ENCODE data around the gene AQP7. TPM values are rescaled to one million over a fixed set of nuclear protein-coding genes. Genes with fewer than 3 reads are reported as not detected.

Gene AQP7
- total and polyA plus RNA-seq, 2 donors (not counting 1 experiment from before 2014, with no cell fraction given), result 0.09 to 0.83 TPM

- DNase-seq (ENCODE audit: low read depth in 2 of 2), result no peak
- Histone ChIP-seq H3K9ac (ENCODE audit: insufficient read depth, low read length) (no peak overlapping the region), H3K9me3 (ENCODE audit: control insufficient read depth, insufficient read depth, low read depth, low read length) (no peaks in the 10 kb centered on the region), H3K4me2 (ENCODE audit: extremely low read depth, insufficient read depth, low read length) (no peak overlapping the region), H3K79me2 (ENCODE audit: control insufficient read depth, insufficient read depth, low read length) (no peaks in the 10 kb centered on the region), H3K27me3 (ENCODE audit: control insufficient read depth, insufficient read depth, low read length) (no peaks in the 10 kb centered on the region), H3K4me3 (replicated peaks in 1 of 4; ENCODE audit: control extremely low read depth in 1 of 4, insufficient read depth in 1 of 4, low read depth in 3 of 4, low read length in 4 of 4) (no peak overlapping the region), H3K27ac (ENCODE audit: insufficient read depth, low read length) (no peak overlapping the region), H3K4me1 (ENCODE audit: control insufficient read depth, extremely low read depth, insufficient read depth, low read length) (no peaks in the 10 kb centered on the region), H4K20me1 (ENCODE audit: control insufficient read depth, extremely low read depth, insufficient read depth, low read length) (no peaks in the 10 kb centered on the region), H2AFZ (ENCODE audit: low read length) (no peak overlapping the region), H3K36me3 (ENCODE audit: control insufficient read depth, insufficient read depth, low read length) (no peaks in the 10 kb centered on the region)
- TF ChIP-seq EZH2 (IDR thresholded peaks at IDR 0.05; ENCODE audit: low read length, missing control alignments), result no peak
- no peak for TF ChIP-seq CTCF (conservative IDR thresholded peaks at IDR 0.05 in 1 of 2, IDR thresholded peaks at IDR 0.05 in 1 of 2; ENCODE audit: low read depth in 1 of 2, low read length in 2 of 2)
Observed at GRCh38 chr9:33380390-33381094, 21.8 kb downstream of the AQP7 start.

GRCh38 chr9:33379666-33380389 lies 22.5 kb downstream of the AQP7 start:
- TF ChIP-seq EZH2 (IDR thresholded peaks at IDR 0.05; ENCODE audit: low read length, missing control alignments), result no peak
- TF ChIP-seq CTCF (conservative IDR thresholded peaks at IDR 0.05 in 1 of 2, IDR thresholded peaks at IDR 0.05 in 1 of 2; ENCODE audit: low read depth in 1 of 2, low read length in 2 of 2), result no peak

GRCh38 chr9:33378121-33378795 lies 24.1 kb downstream of the AQP7 start:
- no peak overlapping the region for H3K4me3 ChIP-seq (replicated peaks in 1 of 4; ENCODE audit: control extremely low read depth in 1 of 4, insufficient read depth in 1 of 4, low read depth in 3 of 4, low read length in 4 of 4)
- DNase-seq (ENCODE audit: low read depth in 2 of 2), result no peak
- H3K4me1 ChIP-seq (ENCODE audit: control insufficient read depth, extremely low read depth, insufficient read depth, low read length), result no peaks in the 10 kb centered on the region
- H3K9ac ChIP-seq (ENCODE audit: insufficient read depth, low read length), result no peak overlapping the region
- no peak overlapping the region for H2AFZ ChIP-seq (ENCODE audit: low read length)
- H3K36me3 ChIP-seq (ENCODE audit: control insufficient read depth, insufficient read depth, low read length), result no peaks in the 10 kb centered on the region
- H3K27me3 ChIP-seq (ENCODE audit: control insufficient read depth, insufficient read depth, low read length), result no peaks in the 10 kb centered on the region
- no peak overlapping the region for H3K27ac ChIP-seq (ENCODE audit: insufficient read depth, low read length)
- H3K9me3 ChIP-seq (ENCODE audit: control insufficient read depth, insufficient read depth, low read depth, low read length), result no peaks in the 10 kb centered on the region
- H4K20me1 ChIP-seq (ENCODE audit: control insufficient read depth, extremely low read depth, insufficient read depth, low read length), result no peaks in the 10 kb centered on the region
- TF ChIP-seq EZH2 (IDR thresholded peaks at IDR 0.05; ENCODE audit: low read length, missing control alignments) (no peak), CTCF (conservative IDR thresholded peaks at IDR 0.05 in 1 of 2, IDR thresholded peaks at IDR 0.05 in 1 of 2; ENCODE audit: low read depth in 1 of 2, low read length in 2 of 2) (no peak)
- no peaks in the 10 kb centered on the region for H3K79me2 ChIP-seq (ENCODE audit: control insufficient read depth, insufficient read depth, low read length)
- H3K4me2 ChIP-seq (ENCODE audit: extremely low read depth, insufficient read depth, low read length), result no peak overlapping the region

More at GRCh38 chr9:33379666-33380389, 22.5 kb downstream of the AQP7 start:
- no peaks in the 10 kb centered on the region for H3K4me1 ChIP-seq (ENCODE audit: control insufficient read depth, extremely low read depth, insufficient read depth, low read length)
- no peak overlapping the region for H3K27ac ChIP-seq (ENCODE audit: insufficient read depth, low read length)
- no peak for DNase-seq (ENCODE audit: low read depth in 2 of 2)
- no peaks in the 10 kb centered on the region for H3K36me3 ChIP-seq (ENCODE audit: control insufficient read depth, insufficient read depth, low read length)
- H3K4me3 ChIP-seq (replicated peaks in 1 of 4; ENCODE audit: control extremely low read depth in 1 of 4, insufficient read depth in 1 of 4, low read depth in 3 of 4, low read length in 4 of 4), result no peak overlapping the region
- H3K9ac ChIP-seq (ENCODE audit: insufficient read depth, low read length), result no peak overlapping the region
- no peak overlapping the region for H3K4me2 ChIP-seq (ENCODE audit: extremely low read depth, insufficient read depth, low read length)
- H4K20me1 ChIP-seq (ENCODE audit: control insufficient read depth, extremely low read depth, insufficient read depth, low read length), result no peaks in the 10 kb centered on the region
- H3K27me3 ChIP-seq (ENCODE audit: control insufficient read depth, insufficient read depth, low read length), result no peaks in the 10 kb centered on the region
- no peaks in the 10 kb centered on the region for H3K79me2 ChIP-seq (ENCODE audit: control insufficient read depth, insufficient read depth, low read length)
- H2AFZ ChIP-seq (ENCODE audit: low read length), result no peak overlapping the region
- H3K9me3 ChIP-seq (ENCODE audit: control insufficient read depth, insufficient read depth, low read depth, low read length), result no peaks in the 10 kb centered on the region
